ENCODE measurements around the gene HSPG2. TPM values are rescaled to one million over a fixed set of nuclear protein-coding genes. Genes with fewer than 3 reads are reported as not detected.

The HSPG2 gene
- total RNA-seq, 1 experiment from 2014 or later, result 70.4 TPM

GRCh38 chr1:21775985-21776562 is 161.0 kb downstream of the HSPG2 start:
- H3K36me3 ChIP-seq, result no peaks in the 10 kb centered on the region; the same call in 1 of the 2 replicates
- peak; percentile 41 for DNase-seq
- no peaks in the 10 kb centered on the region for H3K9me3 ChIP-seq
- H3K27me3 ChIP-seq, result no peaks in the 10 kb centered on the region
- no peak overlapping the region for H3K4me3 ChIP-seq

DNA sequence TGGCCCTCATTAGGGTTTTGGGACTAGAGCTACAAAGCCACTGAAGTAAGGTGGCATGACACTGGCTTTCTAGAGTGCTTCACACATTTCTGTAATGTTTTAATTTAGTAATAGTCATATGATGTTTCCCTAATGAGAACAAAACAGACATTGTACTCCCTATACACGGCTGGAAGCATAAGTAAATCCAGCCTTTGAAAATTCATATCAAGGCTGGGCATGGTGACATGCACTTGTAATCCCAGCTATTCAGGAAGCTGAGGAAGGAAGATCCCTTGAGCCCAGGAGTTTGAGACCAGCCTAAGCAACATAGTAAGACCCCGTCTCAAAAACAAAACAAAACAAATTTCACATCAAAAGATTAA is 161.6 kb downstream of the HSPG2 start:
- Histone ChIP-seq H3K9me3 (no peaks in the 10 kb centered on the region), H3K36me3 (no peaks in the 10 kb centered on the region; the same call in 1 of the 2 replicates), H3K4me3 (no peak overlapping the region), H3K27me3 (no peaks in the 10 kb centered on the region)
- DNase-seq, result no peak

GRCh38 chr1:21774835-21775549 is 162.1 kb downstream of the HSPG2 start:
- Histone ChIP-seq H3K27me3 (no peaks in the 10 kb centered on the region), H3K36me3 (no peaks in the 10 kb centered on the region; the same call in 1 of the 2 replicates), H3K9me3 (no peaks in the 10 kb centered on the region), H3K4me3 (no peak overlapping the region)
- DNase-seq, result no peak

GRCh38 chr1:21773585-21773984 is 163.5 kb downstream of the HSPG2 start:
- no peak for DNase-seq
- Histone ChIP-seq H3K27me3 (no peaks in the 10 kb centered on the region), H3K9me3 (no peaks in the 10 kb centered on the region), H3K36me3 (peaks cover 4% of the 10 kb centered on the region), H3K4me3 (no peak overlapping the region)

Other genes starting within 250 kb of the HSPG2 start
- gene USP48, start 154.2 kb downstream of the HSPG2 start, total RNA-seq (2014; rRNA removed; shearing (Covaris generic); ENCODE audit: low replicate concordance), result 18.7 and 32.8 TPM in 2 replicates
- not detected in 2 replicates for gene LDLRAD2, start 125.0 kb downstream of the HSPG2 start, total RNA-seq (2014; rRNA removed; shearing (Covaris generic); ENCODE audit: low replicate concordance)
- not detected in 2 replicates for gene CELA3B, start 39.7 kb upstream of the HSPG2 start, total RNA-seq (2014; rRNA removed; shearing (Covaris generic); ENCODE audit: low replicate concordance)
- gene CELA3A, start 64.3 kb upstream of the HSPG2 start, total RNA-seq (2014; rRNA removed; shearing (Covaris generic); ENCODE audit: low replicate concordance), result not detected in 2 replicates
- 317 and 378 TPM in 2 replicates for gene CDC42, start 115.4 kb upstream of the HSPG2 start, total RNA-seq (2014; rRNA removed; shearing (Covaris generic); ENCODE audit: low replicate concordance)
- not detected in 2 replicates for gene WNT4, start 205.8 kb upstream of the HSPG2 start, total RNA-seq (2014; rRNA removed; shearing (Covaris generic); ENCODE audit: low replicate concordance)